ENCODE data around the gene NDUFB10.

NDUFB10 gene

DNA sequence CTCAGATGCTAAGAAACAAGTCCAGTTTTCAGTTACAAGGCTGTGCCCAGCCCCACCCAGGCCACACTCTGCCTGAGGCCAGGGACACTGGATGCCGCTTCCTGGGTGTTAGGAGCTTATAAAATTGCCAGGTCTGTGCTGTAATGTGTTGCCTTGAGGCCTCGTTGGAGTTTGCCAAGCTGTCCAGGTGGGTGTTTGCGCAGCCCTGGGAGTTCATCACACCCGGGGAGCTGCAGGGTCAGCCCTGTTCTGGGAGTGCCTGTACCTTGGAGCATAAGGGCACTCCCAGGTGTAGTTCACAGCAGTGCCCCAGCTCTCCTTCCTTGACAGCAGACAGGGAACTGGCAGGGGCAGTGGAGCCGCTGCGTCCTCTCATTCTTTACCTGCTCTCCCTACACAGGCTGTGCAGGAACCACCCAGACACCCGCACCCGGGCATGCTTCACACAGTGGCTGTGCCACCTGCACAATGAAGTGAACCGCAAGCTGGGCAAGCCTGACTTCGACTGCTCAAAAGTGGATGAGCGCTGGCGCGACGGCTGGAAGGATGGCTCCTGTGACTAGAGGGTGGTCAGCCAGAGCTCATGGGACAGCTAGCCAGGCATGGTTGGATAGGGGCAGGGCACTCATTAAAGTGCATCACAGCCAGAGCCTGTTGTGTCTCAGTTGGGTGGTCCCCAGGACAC is 26.3 kb downstream of the NDUFB10 start:
- DNase-seq = no peak

DNA sequence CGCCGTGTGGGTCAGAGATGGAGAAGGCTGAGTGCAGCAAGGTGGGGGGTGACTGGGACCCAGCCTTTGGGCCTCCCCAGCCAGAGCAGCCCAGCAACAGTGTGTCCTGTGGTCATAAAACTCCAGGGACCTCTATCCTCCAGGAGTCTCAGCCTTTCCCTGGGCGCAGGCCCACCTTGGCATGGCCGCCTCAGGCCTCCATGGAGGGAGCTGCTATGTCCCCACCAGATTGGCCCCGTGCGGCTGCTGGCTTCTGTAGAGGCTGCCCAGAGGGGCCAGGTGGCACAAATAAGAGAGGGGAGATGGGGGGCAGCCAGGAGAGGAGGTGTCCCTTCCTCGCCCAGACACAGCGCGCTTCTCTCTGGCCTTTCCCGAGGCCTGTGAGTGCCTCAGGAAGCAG is 27.9 kb downstream of the NDUFB10 start:
- no peak for DNase-seq

DNA sequence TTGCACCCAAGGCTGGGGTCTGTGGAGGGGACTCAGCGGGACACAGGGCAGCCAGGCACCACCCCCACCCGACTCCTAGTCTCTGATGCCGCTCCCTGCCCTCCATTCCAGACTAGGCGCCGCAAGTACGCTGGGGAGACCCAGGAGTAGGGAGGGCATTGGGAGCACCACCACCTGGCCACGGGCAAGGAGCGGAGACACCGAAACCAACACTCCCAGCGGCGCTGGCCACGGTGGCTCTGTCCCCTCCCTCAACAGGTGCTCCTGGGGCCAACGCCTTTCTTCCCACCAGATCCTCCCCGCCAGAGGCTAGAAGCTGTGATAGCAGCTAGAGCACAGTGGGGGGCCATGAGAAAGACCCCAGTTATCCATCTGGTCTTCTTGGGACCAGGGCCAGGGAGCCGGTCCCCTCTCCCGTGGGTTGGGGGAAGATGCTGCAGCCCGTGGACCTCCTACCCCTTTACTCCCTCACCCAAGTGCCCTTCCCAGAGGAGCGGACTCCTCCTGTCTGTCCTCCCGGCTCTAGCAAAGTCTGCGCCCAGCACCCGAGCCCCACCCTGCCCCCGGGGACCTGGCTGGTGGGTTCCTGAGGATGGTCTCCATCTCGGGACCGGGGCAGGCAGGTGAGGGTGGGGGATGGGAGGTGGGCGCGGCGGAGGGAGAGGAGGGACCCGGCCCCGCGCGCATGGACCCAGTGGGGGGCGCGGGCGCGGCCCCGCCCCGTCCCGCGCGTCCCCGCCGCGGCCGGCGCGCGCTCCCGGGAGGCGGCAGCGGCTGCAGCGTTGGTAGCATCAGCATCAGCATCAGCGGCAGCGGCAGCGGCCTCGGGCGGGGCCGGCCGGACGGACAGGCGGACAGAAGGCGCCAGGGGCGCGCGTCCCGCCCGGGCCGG is 30.1 kb downstream of the NDUFB10 start, which contains the start of gene SYNGR3:
SYNGR3 (plus strand) TSS at position 762 of the 892 bp plus-strand sequence. CDS start 133 bp downstream, outside the sequence.
- no peak for DNase-seq

DNA sequence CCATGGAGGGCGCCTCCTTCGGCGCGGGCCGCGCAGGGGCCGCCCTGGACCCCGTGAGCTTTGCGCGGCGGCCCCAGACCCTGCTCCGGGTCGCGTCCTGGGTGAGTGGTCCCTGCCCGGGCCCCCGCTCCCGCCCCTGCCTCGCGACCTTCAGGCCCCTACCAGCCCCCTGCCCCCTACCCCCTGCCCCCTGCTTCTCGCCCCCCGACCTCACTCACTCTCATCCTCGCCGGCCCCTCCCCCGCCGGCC is 30.7 kb downstream of the NDUFB10 start:
- no peak for DNase-seq

DNA sequence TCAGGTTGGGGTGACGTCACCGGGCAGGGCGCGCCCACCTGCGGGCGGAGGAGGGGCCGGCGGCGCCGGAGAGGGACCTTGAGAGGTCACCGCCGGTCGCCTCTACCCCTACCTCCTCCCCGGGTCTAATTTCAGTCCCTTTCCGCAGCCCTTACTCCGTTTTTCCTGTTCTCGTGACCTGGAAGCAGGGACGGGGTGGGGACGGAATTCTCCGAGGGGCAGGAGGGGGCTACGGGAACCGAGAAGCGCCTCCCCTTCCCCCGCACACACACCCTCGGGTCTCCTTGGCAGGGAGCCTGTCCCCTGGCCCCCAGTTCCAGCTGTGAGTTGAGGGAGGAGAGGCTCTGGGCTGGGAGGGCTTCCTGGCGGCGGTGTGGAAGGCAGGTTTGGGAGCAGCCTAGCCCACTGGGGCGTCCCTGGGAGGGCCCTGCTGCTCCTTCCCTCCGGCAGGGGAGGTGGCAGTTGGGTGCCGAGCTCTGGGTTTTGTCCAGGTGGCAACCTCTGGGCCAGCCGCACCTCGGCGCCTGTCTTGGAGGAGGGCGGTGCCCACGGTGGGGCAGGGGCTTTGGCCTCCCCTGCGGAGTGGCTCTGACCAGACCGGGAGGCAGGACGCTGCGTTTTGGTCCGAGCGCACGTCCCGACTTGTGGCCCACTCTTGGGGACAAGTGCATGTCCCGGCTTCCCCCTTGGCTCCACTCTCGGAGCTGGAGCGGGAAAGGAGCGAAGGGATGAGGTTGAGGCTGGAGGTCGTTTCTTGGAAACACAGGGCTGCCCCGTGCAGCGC is 31.2 kb downstream of the NDUFB10 start:
- peak in 1 of 5 donors; percentile 50 for DNase-seq

DNA sequence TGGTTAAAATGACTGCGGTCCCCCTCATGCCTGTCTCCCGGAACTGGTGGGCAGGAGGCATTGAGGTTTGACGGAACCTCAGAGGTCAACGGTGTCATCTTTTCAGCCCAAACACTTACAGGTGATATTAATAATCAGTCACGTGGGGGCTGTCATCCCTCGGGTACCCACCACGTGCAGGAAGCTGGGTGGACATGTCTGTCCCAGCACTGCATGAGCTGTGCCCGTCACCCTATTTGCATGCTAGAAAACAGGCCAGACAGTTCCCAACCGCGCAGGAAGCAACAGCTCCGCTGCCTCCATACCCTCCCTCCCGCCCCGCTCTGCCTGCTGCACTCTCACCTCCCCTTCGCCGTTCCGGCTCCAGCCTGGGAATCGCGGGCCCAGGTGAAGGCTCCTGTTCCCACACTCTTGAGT is 31.8 kb downstream of the NDUFB10 start:
- peak in 4 of 5 donors; percentile 39 to 66 (median 50) for DNase-seq

DNA sequence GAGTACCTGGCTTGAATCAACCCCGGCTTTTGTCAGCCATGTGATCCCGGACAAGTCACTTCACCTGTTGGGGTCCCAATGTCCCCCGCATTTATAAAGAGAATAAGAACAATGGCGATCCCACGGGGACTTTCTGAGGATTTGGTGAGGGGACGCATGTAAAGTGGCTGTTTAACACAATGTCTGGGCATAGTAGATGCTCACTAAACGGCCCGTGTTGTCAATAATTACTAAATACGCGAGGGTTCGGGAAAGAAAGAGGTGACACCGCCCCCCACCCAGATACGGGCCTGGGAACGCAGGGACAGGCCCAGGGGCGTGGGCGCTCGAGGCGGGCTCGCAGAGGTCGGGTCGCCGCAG is 32.2 kb downstream of the NDUFB10 start:
- no peak for DNase-seq

DNA sequence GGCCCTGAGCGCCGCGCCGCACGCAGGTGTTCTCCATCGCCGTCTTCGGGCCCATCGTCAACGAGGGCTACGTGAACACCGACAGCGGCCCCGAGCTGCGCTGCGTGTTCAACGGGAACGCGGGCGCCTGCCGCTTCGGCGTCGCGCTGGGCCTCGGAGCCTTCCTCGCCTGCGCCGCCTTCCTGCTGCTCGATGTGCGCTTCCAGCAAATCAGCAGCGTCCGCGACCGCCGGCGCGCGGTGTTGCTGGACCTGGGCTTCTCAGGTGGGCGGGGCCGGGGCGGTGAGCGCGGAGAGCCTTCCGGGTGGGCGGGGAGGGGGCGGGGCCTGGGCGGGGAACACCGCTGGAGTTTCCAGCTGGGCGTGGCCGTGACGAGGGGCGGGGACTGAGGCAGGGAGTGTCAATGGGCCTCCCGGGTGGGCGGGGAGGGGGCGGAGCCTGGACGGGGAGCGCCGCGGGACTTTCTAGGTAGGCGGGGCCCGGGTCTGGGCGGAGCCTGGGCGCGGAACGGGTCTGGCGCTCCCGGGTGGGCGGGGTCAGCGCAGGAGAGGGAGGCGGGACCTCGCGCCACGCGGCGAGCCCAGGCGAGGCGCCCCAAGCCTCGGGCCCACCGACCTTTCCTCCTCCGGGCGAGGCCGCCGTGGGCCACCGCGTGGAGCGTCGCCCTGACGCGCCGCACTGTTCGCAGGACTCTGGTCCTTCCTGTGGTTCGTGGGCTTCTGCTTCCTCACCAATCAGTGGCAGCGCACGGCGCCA is 32.8 kb downstream of the NDUFB10 start:
- DNase-seq = peak; percentile 93 to 100 (median 98)

DNA sequence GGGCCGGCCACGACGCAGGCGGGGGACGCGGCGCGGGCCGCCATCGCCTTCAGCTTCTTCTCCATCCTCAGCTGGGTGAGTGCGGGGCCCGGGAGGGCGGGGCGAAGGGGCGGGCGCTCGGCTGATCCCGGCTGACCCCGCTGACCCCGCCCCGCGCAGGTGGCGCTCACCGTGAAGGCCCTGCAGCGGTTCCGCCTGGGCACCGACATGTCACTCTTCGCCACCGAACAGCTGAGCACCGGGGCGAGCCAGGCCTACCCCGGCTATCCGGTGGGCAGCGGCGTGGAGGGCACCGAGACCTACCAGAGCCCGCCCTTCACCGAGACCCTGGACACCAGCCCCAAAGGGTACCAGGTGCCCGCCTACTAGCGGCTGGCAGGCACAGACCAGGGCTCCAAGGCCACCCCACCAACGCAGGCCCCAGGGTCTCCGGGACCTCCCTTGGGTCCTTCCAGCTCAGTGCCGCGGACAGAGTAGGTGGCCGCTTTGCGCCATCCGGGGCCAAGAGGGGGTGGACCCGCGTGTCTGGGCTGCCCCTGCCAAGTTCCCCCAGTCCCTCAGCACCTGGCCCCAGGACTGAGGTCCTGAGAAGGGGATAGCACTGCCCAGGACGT is 33.5 kb downstream of the NDUFB10 start:
- DNase-seq = no peak

DNA sequence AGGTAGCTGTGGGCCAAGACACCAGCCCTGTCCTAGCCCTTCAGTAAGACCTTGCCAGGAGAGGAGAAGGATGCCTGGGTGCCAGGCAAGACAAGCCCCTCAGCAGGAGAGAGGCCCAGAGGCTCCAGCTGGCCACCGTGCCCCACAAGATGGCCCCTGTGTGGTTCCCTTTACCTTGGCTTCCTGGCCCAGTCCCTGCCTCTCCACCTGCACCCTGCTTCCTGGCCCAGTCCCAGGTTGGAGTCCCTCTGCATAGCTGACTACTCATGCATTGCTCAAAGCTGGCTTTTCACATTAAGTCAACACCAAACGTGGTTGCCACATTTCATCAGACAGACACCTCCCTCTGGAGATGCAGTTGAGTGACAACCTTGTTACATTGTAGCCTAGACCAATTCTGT is 34.4 kb downstream of the NDUFB10 start:
- DNase-seq = no peak

DNA sequence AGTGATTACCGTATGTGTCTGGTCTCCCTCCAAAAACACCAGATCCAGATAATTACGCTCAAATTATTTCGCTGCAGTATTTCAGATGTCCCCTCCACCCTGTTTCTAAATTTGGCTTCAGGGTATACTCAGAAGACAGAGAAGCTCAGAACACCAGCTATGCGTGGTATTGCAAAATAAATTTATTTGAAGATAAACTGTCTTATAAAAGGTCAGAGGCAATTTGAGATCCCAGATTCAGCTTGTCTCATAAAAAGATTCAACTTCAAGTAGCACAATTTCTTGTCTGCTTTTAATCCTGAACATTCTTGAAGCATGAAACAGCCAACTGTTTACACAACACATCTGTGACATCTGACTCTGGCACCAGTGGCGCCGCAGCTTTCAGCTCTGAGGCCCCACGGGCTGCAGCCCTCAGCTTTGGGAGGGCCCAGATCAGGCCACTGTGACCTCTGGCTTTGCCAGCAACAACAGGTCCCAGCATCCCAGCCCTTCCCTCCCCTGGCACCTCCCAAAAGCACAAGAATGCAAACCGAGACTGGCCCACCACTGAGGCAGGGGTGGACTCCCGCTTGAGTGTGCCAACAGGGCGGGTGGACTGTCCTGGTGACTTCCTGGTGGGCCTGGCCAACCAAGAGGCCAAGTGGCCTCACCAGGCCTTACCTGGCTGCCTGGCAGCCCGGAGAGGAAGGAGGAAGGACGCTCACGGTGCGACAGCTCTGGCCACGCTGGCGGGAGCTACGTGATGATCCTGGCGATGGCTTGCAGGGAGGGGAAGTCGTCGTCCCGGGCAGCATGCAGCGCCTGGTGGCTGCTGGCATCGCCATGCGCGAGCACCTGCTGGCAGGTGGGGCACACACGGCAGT is 38.4 kb downstream of the NDUFB10 start:
- no peak for DNase-seq

DNA sequence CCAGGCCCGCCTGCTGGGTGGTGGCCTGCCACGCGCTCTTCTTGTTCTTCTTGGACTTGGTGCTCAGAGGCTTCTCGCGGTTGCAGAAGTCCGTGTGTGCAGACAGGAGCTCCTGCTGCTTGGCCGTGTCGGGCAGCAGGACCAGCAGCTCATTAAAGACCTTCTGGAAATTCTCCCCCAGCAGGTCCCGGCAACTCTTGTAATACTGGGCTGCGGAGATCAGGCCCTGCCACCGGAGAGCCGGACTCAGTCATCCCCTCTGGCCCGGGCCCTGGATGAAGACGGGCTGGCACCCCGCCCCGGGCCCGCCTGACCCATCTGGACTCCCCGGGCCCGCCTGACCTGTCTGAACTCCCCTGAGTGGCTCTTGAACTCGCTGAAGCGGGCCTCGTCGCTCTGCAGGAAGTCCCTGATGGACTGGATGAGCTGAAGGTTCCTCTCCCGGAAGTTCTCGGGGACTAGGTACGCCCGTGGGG is 39.1 kb downstream of the NDUFB10 start:
- no peak for DNase-seq

DNA sequence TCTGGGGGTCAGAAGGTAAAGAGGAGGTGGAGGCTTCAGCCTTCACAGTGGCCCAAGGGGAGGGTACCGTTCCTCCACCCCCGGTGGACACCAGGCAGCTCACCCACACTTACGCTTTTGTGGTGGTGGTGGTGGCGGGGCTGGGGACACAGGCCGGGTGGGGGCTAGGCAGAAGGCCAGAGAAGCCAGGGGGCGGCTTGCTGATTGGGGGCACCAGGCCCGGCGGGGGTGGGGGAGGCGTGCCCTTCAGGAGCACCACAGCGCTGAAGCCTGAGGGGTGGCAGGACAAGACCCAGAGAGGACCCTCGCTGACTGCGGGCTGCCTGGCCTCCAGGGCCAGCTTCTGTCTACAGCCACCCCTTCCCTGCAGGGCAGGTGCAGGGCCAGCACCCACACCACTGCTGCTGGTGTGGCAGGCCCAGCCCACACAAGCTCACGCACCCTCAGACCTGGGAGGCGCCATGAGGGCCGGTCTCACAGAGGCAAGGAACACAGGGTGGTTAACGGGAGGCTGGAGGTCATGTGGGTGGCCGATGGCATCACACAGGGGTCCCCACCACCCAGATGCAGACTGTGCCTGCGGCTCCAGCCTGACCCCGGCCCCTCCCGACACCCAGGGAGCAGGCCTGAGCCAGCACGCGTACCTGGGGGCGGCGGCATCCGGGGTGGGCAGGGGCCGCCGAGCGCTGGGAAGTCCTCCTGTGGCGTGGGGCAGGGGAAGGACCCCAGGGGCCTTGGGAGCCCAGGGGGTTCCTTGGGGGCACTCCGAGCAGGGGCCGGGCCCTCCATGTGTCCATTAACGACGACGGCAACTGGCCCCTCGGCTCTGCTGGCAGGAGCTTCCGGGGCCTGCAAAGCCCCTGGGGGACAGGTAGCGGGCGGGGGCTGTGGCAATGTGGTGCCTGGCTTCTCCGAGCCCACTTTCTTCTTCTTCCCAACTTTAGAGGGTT is 39.8 kb downstream of the NDUFB10 start:
- DNase-seq = no peak

DNA sequence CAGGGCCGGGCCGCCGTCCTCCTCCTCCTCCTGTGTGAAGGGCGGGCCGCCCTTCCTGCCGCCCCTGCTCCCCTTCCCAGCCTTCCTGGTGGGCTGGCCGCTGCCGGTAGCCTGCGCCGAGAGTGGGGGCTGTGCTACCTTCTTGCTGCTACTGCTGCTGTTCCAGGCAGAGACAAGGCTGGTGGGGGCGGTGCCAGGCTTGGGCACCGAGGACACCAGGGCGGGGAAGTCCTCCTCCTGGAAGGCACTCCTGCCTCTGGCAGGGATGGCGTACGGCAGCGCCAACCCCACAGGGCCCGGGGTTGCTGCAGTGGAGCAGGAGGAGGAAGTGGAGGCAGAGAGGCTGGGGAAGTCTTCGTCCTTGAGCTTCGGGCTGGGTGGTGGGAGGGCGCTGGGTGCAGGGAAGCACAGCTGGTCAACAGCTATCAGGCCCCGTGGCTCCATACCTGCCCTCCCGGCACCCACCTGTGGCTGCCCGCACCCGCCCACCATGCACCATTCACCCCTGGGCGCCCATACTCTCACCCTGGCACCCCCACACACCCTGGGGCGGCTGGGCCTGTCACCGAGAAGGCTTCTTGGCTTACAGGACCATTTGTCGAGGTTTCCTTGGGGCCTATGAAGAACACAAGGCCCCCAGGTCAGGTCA is 40.7 kb downstream of the NDUFB10 start:
- DNase-seq = no peak

DNA sequence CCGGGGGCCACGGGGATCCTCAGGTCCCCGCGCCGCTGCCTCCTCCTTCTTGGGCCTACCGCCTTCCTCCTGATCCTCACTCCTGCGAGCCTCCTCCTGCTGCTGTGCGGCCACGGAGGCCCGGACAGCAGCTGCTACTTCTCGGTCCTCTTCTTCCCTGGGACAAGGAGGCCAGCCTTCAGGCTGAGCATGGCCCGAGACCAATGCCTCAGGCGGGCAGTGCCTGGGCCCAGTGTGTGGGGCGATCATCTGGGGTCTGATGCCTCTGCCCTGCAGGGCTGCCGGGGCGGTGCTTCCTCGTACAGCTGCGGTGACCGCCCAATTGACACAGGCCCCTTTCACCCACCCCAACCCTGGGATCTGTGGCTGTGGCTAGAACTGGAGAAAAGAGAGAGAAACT is 41.7 kb downstream of the NDUFB10 start:
- no peak for DNase-seq

DNA sequence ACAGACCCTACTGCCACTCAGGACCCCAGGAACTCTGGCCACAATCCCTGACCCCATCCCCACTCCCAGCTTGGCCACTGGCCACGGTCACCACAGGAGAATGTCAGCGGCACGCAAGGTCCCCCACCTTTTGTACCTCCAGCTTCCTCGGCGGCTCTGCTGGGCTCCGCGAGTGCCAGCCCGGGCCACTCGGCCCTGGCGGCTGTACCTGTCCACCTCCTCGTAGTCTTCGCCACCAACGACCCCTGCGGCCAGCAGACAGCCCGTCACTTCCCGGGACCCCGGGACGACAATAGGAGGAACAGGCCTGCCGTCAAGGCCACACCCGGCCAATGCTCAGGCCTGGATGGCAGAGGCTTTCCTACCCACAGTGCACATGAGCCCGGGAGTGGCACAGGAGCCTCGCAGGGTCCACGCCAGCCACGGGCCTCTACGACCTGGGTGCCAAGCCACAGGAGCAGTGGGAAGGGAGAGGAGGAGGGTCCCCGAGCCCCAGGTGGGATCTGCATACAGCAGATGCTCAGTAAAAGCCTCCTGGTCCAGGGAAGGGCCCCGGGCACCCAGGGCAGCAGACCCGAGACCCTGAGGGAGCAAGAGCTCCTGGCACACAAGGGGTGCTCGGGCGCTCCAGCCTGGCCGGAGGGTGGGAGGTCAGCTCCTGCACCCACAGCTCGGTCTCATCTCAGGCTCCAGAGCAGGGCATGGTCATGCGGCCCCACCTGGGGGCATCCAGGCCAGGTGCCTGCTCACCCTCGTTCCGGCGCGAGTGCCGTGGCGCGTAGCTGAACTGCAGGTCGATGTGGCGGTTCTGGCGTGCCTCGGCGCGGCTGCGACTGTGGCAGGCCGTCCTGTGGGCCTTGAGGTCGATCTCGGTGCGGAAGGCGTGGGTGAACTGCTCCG is 42.4 kb downstream of the NDUFB10 start:
- DNase-seq = no peak

DNA sequence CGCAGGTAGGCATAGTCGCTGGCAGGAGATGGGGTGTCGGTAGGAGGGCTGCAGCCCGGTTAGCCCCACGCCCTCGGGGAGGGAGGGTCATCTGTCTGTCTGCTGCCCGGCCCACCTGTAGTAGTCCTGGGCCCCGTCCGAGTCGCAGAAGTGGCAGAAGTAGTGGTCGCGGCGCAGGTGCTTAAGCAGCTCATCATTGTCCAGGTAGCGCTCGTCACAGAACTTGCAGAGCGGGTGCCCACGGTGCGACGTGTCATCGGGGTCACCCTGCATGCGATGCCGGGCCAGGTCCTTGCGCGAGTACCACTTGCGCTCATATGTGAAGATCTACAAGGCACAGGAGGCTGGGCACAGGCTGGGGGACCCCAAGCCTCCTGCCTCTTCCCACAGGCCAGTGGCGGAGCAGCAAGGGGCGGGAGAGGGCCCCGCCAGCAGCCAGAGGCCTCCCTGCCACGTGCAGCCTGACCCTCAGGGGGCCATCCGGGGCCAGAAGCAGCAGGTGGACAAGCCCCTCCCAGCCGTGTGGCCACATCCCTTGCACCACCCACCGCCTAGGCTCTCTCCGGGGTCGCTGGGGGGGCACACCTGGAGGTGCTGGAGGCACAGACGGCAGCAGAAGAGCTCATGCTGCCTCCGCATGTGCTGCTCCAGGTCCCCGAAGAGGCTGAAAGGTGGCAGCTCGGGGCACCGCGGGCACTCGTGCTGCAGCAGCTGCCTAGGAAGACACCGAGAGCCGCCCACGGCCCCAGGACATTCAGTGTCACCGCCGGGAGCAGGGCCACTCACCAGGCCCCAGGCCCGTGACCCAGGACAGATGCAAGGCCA is 43.3 kb downstream of the NDUFB10 start:
- no peak for DNase-seq

Data from T-helper 1 cell (primary cell).